Stimulated activated CD4-positive, alpha-beta T cell treated with anti-CD3 and anti-CD28 coated beads, Interleukin-1b, Interleukin-23, amount 100 ng/mL, for 1 hour (primary cell): Measurements from ENCODE around the gene FBF1.

Source experiments
- DNase-seq, 2 donors: peaks; one replicate each; pipeline ENCODE4 v3.0.0-alpha.2; 2020; ENCODE audit warnings: low read depth in 2 of 2

Gene FBF1

GRCh38 chr17:75914643-75915267, 26.1 kb downstream of the FBF1 start:
- DNase-seq: no peak

DNA sequence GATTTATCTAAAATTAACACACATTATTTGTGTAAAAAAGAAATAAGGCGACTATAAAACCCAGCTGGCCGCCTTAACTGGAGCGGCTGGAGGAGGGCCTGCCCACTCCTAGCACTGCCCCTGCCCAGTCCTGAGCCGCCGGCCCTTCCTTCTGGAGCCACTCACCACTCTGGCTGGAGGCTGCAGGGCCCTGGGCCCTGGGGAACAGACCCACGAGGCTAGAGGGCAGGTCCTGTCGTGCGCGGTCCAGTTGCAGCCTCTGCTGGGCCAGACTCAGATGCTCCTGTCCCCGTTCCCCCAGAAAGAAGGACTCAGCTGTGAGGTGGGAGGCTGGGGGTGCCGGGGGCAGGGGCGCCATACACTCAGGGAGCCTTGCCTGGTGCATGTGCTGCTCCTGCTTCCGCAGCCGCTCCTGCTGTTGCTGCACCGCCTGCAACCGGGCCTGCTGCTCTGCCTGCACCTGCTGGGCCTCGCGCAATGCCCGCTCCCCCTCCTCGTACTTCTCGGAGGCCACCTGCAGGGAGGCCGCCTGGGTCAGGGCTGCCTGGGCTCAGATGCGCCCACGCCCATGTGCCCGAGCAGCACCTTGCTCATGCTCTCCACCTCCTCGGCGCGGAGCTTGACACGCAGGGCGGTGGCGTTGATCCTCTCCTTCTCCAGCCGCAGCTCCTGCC, 27.2 kb downstream of the FBF1 start:
- DNase-seq: no peak

- no peak for DNase-seq
These were observed 30.1 kb downstream of the FBF1 start for GRCh38 chr17:75910699-75911098.

- no peak for DNase-seq
These were observed 31.0 kb downstream of the FBF1 start for GRCh38 chr17:75909812-75910274.

GRCh38 chr17:75909051-75909811, 31.6 kb downstream of the FBF1 start:
- DNase-seq: no peak

- no peak for DNase-seq
These were observed 32.6 kb downstream of the FBF1 start for GRCh38 chr17:75908201-75908600.

- DNase-seq: no peak
These were observed 34.5 kb downstream of the FBF1 start for GRCh38 chr17:75906143-75906884.

DNA sequence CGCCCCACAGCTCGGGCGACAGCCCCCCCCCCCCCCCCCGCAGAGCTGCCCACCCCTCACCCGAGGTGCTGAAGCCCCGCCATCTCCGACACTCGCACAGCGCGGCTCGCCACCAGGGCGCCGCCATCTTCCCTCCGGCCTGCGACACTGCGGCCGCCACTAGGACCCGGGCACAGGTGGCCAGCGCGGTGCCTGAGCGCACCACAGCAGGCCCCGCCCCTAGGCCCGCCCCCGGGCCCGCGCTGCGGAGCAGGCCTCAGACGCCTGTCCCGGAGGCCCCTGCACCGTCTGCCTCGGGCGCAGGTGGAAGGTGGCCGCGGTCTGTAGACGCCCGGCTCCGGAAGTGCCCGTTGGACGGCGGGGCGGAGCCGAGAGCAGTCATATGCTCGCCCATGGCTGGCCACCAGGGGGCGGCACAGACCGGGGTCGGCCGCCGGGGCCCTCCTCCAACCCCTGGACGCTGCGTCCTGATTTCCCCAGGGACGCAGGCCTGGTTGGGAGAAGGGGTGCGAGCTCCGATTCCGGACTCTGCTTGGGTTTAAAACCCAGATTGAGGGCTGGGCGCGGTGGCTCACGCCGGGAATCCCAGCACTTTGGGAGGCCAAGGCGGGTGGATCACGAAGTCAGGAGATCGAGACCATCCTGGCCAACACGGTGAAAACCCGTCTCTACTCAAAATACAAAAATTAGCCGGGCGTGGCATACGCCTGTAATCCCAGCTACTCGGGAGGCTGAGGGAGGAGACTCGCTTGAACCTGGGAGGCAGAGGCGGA, 35.9 kb downstream of the FBF1 start, which contains the start of gene MRPL38:
MRPL38 (minus strand) TSS at position 136 of the 773 bp plus-strand sequence; CDS start at position 127, 9 bp downstream.
- peak; percentile 84 to 93 for DNase-seq

- no peak for DNase-seq
These were observed 38.4 kb downstream of the FBF1 start for GRCh38 chr17:75902406-75902805.

- DNase-seq: no peak
These were observed 39.1 kb downstream of the FBF1 start for GRCh38 chr17:75901727-75902126.

- no peak for DNase-seq
These were observed 39.9 kb downstream of the FBF1 start for GRCh38 chr17:75900691-75901533.

- no peak for DNase-seq
These were observed 40.9 kb downstream of the FBF1 start for GRCh38 chr17:75899767-75900468.

DNA sequence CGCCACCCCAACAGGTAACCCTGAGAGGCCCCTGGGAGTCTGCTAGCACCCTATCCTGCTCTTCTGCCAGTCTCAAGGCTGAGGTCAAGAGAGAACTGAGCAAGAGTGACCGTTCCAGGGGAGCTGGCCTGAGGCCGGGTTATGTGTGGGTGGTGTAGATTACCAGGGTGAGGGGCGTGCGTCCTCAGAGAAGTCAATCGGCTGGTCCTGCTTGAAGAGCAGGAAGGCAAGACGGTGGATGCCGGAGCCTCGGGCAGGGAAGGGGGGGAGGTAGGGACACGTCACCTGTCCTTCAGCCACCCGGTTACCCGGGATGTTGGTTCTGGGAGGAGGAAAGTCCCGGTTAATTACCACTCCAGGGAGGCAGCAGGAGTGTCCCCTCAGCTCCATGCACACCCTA, 41.5 kb downstream of the FBF1 start:
- no peak for DNase-seq

DNA sequence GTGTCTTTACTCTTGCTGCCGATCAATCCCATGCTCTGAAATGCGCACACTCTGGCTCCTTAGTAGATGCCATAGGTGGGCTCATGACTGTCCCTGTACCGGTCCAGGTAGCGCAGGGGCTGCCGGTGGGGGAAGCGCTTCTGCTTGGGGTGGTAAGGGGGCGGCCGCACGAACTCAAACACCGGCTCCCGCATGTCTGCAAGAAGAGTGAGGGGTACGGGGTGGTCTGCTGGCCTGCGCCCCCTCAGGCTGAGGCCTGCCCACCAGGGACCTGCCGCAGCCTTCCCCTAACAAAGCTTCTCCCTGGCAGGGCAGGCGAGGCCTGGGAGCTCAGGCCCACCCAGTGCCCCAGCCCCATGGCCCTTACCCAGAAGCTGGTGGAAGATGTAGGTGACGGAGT, 42.1 kb downstream of the FBF1 start:
- no peak for DNase-seq

DNA sequence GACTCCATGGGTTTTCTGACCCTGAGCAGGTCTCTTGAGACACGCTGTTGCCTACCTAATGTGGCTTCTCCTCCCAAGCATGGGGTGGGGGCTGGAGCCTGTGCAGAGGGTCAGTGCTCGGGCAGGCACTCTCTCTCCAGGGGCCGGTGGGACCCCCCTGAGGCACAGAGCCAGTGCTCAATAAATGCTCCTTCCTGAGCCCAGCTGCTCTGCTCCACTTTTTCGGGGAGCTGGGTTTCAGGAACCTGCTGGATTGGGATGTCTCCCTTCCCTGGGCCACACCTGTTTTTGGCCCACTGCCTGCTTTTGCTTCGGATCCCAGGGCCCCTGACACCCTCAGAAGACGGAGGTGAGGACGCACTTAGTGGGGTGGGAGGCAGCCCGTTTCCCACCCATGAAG, 42.8 kb downstream of the FBF1 start:
- no peak for DNase-seq

DNA sequence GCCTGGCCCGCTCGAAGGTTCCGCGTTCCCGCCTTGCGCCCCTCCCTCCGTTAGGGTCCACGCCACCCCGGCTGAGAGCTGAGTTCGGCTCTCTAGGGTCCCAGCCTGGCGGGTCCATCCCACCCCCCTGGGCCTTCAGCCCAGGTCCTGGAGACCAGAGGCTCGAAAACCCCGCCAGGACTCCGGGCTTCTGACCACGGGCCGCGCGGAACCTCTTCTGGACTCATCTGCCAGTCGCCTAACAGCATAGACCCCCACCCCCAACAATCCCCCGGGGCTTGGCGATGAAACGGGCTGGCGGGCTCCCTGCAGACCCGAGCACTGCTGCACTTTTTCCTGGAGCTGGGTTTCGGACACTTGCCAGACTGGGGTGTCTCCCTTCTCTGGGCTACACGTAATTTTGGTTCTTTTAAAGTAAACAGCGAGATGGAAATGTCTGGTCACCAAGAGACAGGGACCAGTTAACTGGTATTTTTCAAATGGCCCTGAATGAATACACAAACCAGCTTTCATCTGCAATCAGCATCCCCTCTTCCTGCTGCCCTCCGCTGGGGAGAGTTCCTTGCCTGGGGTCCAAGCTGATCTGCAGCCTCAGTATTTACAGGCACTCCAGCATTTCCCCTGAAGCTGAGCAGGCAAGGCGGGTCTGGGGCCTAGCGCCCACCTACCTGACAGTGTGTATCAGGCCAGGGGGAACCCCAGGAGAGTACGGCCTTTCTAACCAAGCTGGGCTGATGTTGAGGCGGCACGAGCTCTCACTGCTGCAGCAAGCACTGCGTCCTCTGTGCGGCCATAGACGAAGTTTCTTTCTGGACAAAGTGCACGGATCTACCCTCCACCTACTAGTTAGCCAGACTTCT, 43.5 kb downstream of the FBF1 start:
- DNase-seq: no peak

DNA sequence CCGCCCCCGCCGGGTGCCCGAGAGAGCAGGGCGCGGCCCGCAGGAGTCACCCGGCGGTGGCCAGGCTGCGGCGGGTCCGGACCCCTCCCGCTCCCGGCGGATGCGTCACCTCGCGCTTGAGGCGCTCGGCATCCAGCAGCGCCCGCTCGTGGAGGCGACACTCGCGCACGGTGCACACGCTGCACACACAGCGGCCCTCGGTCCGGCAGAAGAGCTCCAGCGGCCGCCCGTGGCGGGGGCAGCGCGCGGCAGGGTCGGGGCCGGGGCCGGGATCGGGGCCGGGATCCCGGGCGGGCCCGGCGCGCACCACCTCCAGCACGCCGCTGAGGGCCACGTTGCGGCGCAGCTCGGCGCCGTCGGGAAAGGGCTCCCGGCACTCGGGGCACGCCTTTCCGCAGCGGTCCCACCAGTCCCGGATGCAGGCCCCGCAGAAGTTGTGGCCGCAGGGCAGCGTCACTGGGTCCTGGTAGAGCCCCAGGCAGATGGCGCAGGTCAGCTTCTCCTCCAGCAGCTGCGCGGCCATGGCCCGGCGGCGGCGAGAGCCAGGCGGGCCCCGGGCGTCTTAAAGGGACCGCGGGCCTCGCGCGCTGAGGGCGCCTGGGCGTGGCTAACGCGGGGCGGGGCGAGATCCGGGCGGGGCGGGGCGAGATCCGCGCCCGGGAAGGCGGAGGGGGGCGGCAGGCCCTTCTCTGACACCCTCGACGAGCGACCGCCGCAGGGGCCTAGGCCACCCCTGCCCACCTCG, 44.3 kb downstream of the FBF1 start, which contains the start of gene TRIM65:
TRIM65 (minus strand) TSS at position 537 of the 745 bp plus-strand sequence; CDS start at position 523, 14 bp downstream.
- peak; percentile 43 to 75 for DNase-seq
